ENCODE results near the gene ASIC2. TPM values are rescaled to one million over a fixed set of nuclear protein-coding genes. Genes with fewer than 3 reads are reported as not detected.

Gene ASIC2
- not detected for total RNA-seq
- long read RNA-seq, result 0 reads

DNA sequence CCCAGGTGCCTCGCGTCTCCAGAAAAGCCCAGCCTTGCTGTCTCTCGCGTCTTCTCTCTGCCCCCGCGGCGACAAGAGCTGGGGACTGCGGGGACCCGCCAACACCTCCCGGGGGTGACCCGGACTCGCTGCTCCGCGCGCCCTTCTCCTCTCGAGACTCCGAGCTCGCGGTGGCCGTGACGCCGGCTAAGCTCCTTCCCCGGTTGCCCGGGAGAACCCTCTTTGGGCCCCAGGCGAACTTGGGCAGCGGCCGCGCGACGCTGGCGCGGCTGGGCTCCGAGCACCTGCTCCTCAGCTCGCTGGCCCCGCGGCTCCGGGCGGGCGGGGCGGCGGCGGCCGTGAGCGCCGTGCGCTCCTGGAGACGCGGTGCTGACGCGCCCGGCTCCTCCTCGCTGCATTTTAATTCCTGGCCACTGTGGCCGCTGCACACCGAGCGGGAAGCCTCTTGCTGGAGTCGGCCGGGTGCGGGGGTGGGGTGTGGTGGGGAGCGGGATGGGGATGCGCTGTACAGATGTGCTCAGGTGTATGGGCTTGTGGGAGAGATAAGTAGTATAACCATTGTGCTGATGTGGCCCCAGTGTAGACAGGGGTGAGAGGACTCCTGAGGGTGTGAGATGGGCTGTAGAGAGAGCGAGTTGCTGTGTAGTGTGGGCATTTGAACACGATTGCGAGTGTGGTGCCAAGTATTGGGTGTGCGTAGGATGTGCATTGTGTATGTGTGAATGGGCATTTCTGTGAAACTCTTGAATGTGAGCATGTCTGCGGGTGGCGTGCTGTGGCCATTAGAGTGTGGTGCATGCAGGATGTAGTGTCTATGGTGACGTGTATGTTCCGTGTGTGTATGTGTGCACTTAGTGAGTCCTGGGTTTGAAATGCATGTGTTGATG is at the start of gene ASIC2:
Gene ASIC2 (minus strand): TSS at position 315 of the 887 bp plus-strand sequence.
- DNase-seq (ENCODE audit: low spot score), result no peak

DNA sequence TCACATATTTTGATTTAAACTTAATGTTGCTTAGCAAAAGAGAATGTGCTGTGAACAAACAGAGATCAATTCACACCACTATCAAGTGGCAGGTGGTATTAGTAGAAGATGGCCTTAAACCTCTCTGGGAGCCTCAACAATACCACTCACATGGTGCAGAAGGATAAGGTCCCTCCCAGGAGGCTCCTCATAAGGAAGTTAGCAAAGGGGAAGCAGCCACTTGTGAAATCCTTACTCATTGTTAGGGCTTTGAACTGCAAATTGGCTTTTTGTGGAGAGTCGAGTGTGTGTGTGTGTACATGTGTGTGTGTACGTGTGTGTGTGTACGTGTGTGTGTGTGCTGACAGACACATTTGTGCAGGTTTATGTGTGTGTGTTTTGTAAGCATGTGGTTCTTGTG is 48.9 kb upstream of the ASIC2 start:
- DNase-seq (ENCODE audit: low spot score), result no peak

DNA sequence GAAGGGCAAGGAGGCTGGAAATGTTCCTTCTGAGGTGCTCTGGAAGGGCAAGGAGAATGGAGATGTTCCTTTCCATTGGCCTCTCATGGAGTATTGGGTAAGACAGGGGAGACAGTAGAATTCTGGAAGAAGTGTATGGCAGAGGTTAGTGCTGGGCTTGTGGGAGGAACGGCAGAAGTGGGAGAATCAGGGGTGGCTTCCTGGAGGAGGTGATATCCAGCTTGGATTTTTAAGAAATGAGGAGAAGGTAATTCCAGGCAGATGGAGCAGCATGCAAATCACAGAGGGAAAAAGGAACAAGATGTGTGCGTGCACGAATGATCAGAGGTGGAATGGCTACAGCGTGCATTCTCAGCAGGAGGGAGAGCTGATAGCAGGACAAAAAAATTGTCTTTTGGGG is 45.1 kb upstream of the ASIC2 start:
- no peak for DNase-seq (ENCODE audit: low spot score)

DNA sequence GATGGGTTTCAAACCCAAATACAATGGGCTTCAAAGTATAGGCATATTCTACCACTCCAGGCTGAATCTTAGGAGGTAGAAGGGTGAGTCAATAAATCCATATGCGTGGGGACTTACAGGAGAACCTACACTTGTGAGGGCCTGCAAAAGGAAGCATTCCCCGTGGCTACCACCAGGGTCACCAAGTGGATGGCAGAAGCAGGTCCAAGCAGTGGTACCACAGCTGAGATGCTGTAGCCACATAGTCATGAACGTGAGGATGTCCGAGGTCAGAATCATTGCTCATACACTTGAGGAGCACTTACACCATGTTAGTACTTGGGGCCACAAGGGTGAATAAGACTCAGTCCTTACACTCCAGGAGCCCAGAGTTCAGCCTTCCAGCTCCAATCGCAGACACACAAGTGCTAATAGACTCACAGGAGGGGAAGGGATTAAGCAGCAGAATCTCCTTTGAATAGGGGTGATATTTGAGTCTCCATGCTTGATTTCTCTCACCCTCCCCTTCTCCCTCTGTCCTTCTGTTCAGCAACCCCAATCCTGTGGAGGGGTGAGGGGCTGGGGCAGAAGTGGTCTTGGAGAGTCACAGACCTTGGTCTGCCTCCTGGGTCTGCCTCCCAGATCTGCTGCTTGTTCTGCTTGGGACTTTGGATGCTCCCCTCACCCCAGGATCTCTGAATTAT is 42.5 kb upstream of the ASIC2 start:
- no peak for DNase-seq (ENCODE audit: low spot score)

DNA sequence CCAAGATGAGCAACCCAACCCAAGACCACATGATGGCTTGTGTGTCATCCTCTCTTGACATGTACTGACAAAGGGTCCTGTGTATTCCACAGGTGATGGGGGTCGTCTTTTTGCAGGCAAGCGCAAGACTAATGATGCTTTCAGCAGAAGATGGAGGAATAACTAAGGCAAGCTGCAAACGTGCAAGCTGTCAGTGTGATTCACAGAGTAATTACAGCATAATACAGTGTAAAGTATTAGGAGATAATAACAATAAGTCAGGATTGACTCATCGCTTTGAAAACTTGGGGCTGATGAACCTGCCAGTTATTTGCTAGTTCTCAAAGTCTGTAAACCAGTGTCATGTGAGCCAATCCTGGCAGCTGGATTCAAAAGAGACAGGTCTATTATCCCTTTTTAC is 41.6 kb upstream of the ASIC2 start:
- DNase-seq (ENCODE audit: low spot score), result no peak

DNA sequence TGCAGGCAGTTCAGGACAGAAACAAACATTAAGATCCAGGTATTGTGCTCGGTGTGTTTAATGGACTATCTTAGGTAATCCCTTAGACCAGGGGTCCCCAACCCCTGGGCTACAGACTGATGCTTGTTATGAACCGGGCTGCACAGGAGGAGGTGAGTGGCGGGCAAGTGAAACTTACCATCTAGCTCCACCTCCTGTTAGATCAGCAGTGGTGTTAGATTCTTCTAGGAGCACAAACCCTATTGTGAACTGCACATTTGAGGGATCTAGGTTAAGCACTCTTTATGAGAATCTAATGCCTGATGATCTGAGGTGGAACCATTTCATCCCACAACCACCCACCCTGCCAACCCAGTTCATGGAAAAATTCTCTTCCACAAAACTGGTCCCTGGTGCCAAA is 37.8 kb upstream of the ASIC2 start:
- no peak for DNase-seq (ENCODE audit: low spot score)

DNA sequence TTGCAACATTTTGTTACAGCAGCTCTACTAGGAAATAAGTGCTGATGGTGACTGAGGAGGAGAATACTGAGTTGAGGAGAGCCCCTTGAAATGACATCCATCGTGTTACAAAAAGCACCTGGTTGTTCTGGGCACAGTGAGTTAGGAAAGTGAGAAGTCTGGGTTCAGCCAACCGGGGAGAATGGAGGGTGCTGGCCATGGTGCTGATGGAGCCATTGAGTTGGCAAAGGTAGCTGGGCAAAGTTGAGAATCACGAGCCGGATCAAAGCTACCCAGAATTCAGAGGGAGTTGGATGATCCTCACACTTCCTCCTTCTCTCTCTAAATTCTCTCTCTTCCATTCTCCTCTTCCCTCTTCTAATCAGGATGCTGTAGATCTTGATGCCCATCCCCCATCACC is 35.0 kb upstream of the ASIC2 start:
- DNase-seq (ENCODE audit: low spot score), result no peak

DNA sequence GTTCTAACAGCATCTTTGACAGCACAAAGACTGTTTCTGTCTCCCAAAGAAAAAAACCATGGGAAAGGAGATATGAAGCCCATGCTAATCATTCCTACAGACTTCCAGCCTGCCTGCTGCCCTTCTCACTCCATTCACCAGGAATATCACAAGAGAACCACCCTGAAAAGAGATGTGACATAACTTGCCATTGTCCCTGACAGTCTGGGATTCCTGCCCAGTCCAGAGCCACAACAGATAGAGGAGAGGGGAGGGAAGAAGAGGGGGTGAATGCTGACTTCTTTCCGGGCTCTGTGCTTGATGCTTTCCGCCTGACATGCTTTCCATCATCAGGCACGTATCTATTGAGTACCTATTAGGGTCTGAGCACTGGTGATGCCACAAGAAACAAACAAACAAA is 31.6 kb upstream of the ASIC2 start:
- DNase-seq (ENCODE audit: low spot score), result no peak

DNA sequence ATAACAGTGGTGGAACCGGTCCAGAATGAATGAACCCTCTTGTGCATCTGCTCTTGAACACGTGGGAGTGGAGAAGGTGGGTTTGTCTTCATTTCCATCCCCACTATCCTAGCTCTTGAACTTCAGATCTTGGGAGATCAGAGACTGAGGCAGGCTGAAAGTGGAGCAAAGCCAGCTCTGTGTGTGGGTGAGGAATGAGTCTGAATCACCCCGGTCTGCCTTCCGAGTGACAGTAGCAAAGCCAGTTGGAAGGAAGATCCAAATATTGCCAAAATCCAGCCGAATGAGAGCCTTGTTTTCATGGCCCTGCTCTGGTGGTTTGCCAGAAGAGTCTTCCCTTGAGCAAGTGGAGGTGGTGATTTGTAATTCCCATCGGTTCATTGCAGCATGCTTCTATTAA is 29.0 kb upstream of the ASIC2 start:
- no peak for DNase-seq (ENCODE audit: low spot score)

DNA sequence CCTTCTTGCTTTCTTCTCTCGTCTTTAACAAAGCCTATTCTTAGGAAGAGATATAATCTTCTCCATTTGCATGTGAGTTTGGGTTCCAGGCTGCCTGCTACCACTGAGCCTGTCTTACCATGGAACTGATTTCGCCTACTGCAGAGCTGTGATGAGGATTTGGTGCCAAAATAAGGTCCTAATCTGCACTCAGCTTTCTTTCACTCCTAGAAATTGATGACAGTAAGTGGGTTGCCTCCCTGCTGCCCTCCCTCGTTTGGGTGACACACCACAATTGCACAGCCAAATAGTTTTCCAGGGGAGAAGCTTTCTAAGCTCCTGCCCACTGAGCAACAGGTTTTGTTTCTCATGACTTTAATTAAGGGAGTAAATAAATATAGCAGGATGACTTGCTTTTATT is 25.1 kb upstream of the ASIC2 start:
- DNase-seq (ENCODE audit: low spot score), result no peak

DNA sequence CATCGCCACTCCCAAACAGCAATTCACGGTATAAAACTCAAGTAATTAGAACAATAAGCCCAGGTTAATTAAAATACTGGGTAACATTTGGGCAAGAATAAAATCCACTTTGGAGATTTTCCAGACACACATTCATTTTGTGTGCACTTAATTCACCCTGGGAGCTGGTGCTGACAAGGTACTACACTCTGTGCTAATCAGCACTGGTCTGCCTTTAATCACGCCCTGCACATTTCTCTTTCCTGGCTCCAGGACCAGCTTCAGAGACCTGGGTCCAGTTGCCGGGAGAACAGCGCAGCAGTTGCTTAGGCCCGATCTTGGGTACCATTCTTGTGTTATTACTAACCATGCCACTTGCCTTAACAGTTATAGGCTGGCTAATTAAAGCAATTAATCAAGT is 23.7 kb upstream of the ASIC2 start:
- no peak for DNase-seq (ENCODE audit: low spot score)

DNA sequence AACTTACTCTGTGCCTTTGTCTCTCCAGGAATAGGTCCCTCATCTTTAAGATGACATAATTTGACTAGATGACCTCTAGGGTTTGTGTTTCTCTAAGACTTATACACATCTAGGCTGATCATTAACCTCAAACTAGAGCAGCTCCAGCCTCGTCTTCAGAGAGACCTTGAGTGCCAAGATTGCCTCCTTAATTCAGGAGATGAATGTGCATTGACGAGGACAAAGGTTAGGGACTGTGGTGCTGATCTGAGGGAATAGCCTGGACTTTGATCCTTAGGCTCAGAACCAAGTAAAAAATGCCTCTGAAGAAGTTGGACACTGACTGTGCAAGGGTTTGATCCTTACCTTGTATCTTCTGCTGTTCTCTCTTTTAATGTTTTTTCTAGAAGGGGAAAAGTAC is 17.2 kb upstream of the ASIC2 start:
- DNase-seq (ENCODE audit: low spot score), result no peak

DNA sequence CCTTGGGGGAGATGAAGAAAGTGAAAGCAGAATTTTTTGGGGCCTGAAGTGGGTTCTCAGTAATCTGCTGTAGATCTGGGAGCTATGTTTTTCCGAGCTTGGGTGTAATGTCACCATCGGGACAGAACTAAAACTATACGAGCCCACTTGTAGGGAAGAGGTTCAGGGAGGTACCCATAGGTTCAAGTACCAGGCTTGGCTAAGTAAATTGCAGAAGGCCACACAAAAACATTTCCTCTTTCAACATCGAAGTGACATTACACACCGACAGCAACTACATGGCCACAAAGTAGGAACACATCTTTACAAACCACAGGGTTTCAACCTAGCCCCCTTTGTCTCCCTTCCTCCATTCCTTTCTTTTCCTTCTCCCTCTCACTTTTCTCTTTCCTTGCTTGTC is 10.2 kb upstream of the ASIC2 start:
- DNase-seq (ENCODE audit: low spot score), result no peak

DNA sequence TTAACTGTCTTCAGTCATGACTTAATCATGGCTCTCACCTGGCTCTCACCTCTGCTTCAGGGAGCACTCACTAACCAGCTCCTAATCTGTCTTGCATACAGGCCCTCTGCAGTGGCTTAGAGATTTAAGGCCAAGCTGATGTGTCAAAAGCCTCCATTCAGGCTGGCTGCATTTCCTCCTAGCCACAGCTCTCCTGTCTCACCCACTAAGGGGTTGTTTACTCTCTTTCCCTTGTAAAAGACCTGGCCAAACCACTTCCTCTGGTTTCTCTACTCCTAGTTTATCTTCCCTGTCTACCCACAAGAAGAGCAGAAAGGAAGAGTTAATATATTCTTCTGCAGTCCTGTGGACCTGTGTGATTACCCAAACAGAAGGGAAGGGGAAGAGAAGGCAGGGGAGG is 9.3 kb upstream of the ASIC2 start:
- no peak for DNase-seq (ENCODE audit: low spot score)

DNA sequence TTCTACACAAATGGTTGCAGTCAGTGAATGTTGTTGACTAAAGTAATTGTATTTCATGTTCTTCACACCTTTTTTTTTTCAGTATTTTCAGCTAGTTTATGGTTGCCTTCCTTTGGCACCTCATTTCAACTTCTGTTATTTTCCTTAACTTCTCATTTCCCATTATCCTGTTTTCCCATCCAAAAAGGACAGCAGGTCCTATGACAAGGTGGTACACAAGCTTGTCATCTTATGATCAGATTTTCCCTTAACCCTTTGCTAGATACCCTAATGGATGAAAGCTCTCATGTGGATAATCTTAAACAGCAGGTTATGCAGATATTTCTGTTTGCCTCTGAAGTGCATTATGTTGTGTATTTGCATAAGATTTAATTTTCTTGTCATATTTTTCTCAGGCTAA is 7.1 kb upstream of the ASIC2 start:
- no peak for DNase-seq (ENCODE audit: low spot score)

DNA sequence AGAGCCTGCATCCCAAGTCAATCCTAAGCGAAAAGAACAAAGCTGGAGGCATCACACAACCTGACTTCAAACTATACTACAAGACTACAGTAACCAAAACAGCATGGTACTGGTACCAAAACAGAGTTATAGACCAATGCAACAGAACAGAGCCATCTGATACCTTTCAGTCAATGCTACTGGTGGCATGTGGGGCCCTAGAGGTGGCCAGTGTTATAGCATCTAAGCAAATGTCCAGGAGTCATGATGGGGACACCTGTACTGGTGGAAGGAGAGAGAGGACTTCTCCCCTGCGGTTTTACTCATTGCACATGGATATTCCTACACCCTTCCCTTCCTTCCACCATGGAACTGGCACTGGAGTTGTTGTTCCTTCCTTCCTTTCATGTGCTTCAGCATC is 6.0 kb upstream of the ASIC2 start:
- no peak for DNase-seq (ENCODE audit: low spot score)

DNA sequence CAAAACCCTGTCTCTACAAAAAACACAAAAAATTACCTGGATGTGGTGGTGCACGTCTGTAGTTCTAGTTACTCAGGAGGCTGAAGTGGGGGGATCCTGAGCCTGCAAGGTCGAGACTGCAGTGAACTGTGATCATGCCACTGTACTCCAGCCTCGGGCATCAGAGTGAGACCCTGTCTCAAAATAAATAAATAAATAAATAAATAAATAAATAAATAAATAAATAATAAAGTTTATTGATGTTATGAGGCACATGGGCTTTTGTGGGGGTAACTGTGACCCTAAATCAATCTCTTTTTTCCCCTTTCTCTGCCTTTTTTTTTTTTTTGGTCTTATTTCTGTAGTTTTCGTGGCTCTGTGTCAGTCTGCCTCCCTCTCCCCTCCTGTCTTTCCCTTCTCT is 4.5 kb upstream of the ASIC2 start:
- no peak for DNase-seq (ENCODE audit: low spot score)

DNA sequence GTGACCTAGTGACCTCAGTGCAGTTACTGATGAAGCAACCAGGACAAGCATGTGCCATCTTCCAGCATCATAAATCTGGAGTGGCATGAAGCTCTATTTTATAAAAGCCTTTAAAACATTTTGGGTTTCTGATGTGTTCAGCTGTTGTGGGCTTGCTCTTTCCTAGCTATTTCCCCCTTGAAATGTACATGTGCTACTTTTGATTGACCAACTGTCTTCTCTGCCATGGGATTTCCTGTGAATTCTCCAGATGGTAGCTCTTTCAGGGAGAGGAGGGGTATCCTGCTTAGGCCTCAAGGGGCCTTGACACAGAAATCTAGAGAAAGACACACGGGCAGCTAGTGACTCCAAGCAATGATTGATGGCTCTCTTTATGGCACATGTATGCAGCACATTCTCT is 1.9 kb upstream of the ASIC2 start:
- no peak for DNase-seq (ENCODE audit: low spot score)

DNA sequence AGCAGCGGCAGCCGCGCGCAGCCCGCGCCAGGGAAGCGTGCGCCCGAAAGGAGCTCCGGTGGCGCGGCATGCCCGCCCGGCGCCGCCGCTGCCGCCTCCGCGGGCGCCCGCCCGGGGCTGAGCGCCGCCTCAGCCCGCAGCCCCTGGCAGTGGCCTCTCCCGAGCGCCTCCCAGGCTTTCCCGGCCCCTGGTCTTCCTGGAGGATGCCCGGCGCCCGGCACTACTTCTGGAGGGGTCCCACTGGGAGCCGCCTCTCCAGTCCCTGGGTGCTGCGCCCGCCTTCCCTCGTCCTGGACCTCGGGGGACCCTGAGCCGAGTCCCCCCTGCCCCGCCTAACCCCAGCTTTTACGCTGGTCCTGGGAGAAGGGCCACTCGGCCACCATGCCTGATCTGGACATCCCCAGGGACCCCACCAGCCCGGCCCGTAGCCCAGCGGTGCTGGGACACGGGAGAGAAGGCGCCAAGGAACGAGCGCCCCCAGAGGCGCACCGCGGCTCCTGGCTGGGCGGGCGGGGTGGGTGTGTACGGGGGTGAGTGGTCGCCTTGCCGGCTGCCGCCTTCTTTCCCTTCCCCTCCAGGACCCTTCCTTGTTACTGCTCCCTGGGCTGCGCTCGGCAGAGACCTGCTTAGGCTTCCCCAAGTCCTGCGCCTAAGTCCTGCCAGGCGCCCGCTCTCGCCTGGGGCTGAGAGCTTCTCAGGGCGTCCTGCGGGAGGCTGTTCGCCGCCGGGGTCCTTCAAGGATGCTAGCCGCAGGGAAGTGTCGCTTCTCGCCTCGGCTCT is 704 bp downstream of the ASIC2 start:
- no peak for DNase-seq (ENCODE audit: low spot score)

DNA sequence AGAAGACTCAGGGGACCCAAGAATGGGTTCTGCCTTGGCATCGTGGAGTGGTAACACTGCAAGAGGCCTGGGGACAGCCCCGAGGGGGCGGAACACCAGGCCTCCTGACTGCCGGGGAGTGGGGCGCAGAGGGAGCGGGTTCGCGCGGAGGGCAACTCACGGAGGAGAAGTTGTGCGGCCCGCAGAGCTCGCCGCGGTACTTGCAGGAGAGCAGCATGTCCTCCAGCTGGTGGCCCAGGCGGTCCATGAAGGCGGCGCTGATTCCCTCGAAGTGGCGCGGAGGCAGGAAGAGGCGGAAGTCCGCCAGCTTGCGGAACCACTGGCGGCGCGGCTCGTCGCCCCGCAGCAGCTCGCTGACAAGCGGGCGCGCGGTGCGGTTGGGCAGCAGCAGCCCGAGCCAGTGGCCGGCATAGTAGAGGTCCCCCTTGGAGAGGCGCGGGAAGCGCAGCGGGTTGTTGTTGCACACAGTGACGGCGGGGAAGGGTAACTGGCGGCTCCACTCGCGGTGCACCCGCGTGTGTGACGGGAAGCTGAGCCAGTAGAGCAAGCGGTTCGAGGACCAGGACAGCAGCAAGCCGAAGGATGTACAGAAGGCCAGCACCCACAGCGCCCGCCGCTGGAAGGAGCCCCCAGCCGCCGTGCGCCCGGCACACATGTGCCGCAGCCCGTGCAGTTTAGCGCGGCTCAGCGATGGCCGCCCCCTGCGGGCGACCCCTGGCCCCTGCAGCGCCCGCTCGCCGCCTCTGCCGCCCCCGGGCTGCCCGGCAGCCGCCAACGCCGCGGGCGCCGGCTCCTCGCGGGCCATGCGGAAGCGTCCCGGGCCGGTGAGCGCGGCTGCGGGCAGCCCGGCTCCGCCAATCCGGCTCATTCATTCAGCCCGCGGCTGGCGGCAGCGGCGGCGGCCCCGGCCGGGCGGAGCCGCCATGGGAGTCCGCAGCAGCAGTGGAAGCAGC is 1.6 kb downstream of the ASIC2 start:
- DNase-seq (ENCODE audit: low spot score), result no peak

DNA sequence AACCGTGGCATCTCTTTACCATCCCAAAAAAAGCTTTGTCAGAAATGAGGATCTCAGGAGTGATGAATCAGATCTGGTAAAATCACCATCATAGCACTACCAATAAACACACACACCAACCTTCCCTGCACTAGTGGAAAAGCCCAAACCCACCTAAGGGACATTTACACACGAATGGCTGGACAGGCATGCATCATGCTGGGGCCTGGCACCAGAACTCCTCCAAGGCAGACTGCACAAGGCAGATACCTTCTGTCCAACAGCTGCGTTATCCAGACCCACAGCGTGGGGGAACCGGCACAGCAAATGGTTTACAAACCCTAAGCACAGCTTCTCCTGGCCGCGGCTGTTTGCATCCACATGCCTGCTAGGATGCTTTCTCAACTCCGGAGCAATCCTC is 2.8 kb downstream of the ASIC2 start:
- no peak for DNase-seq (ENCODE audit: low spot score)

Data from mesenteric fat pad (tissue), 1 donor.